Coronary artery (tissue), 2 donors: ENCODE results near the gene UBASH3B.

Experiments used
- DNase-seq: peaks from one replicate; pipeline ENCODE4 v3.0.0-alpha.2; 2017; ENCODE audit warnings: low spot score
- H3K27ac ChIP-seq, 2 donors: fragments of 200-600 bp; sonication (generic); one replicate each; pipeline ENCODE4 v1.5.1; 2016 to 2019
- H3K4me3 ChIP-seq: fragments of 200-600 bp; sonication (generic); 2 replicates; pipeline ENCODE4 v1.5.1; 2016; ENCODE audit warnings: mild to moderate bottlenecking, moderate library complexity
- CTCF ChIP-seq: fragments of 200-600 bp; sonication (generic); IDR thresholded peaks from one replicate; pipeline ENCODE4 v1.5.1; 2019; ENCODE audit warnings: antibody characterized with exemption

UBASH3B gene

GRCh38 chr11:122848186-122848585 lies 192.7 kb downstream of the UBASH3B start:
- Histone ChIP-seq H3K27ac (no peak overlapping the region), H3K4me3 (no peak overlapping the region)
- DNase-seq: no peak
- no peak for TF ChIP-seq CTCF

GRCh38 chr11:122850076-122850631 lies 194.6 kb downstream of the UBASH3B start:
- Histone ChIP-seq H3K27ac (no peak overlapping the region), H3K4me3 (no peak overlapping the region)
- no peak for TF ChIP-seq CTCF
- DNase-seq: no peak

- H3K4me3 ChIP-seq: no peak overlapping the region
- H3K27ac ChIP-seq: no peak overlapping the region
- no peak for TF ChIP-seq CTCF
- no peak for DNase-seq
Measured at GRCh38 chr11:122851366-122851966, 195.9 kb downstream of the UBASH3B start.

GRCh38 chr11:122852074-122852795 lies 196.7 kb downstream of the UBASH3B start:
- no peak overlapping the region for H3K27ac ChIP-seq
- no peak for TF ChIP-seq CTCF
- no peak overlapping the region for H3K4me3 ChIP-seq
- no peak for DNase-seq

GRCh38 chr11:122852796-122853160 lies 197.3 kb downstream of the UBASH3B start:
- no peak for TF ChIP-seq CTCF
- H3K4me3 ChIP-seq: no peak overlapping the region
- no peak for DNase-seq
- no peak overlapping the region for H3K27ac ChIP-seq

GRCh38 chr11:122853261-122853660 lies 197.7 kb downstream of the UBASH3B start:
- no peak for DNase-seq
- no peak for TF ChIP-seq CTCF
- no peak overlapping the region for H3K4me3 ChIP-seq

GRCh38 chr11:122853971-122854446 lies 198.5 kb downstream of the UBASH3B start:
- no peak for DNase-seq
- Histone ChIP-seq H3K27ac (no peak overlapping the region), H3K4me3 (no peak overlapping the region)
- TF ChIP-seq CTCF: peak; percentile 41

More at GRCh38 chr11:122853261-122853660, 197.7 kb downstream of the UBASH3B start:
- H3K27ac ChIP-seq: no peak overlapping the region
